GM21786 (cell line): ENCODE data around the gene USP36.
"Not testable (repeated sequence)": the region's sequence is repeated elsewhere in the genome, so short reads cannot be mapped to it uniquely, and the experiment has no call there.

Experiments
- ATAC-seq: cut with Tn5 transposase; IDR thresholded peaks from one replicate; pipeline ENCODE4 v1.9.1; 2021; ENCODE audit not compliant: unreplicated experiment

USP36 gene

DNA sequence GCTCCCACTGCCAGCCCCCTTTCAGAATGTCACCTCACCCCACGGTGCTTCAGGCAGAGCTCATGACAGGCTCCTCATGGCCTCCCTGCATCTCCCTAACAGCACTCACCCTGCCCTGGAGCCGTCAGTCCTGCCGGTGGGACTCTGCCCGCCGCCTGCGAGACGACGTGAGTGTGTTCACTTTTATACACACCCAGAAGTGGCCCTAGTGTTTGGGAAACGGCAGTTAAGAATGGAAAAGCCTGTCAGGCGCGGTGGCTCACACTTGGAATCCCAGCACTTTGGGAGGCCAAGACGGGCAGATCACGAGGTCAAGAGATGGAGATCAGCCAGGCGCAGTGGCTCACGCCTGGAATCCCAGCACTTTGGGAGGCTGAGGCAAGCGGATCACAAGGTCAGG, 46.2 kb downstream of the USP36 start:
- no peak for ATAC-seq

DNA sequence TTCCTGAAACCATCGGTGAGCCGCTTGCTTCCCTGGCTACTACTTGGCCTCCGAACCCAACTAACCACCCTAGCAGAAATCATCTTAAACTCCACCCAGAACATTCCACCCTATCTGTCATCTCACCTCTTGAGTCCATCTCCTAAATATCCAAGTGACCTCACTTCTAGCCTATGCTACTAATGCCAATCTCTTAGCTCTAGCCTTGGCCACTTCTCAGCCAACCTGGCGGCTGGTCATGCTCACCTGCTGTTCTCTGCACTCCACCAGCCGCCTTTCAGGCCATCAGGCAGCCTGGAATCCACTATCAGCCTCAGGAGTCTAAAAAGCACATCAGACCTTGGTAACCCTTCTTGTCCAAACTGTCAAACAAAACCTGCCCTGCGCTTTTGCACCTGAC, 46.6 kb downstream of the USP36 start:
- no peak for ATAC-seq

DNA sequence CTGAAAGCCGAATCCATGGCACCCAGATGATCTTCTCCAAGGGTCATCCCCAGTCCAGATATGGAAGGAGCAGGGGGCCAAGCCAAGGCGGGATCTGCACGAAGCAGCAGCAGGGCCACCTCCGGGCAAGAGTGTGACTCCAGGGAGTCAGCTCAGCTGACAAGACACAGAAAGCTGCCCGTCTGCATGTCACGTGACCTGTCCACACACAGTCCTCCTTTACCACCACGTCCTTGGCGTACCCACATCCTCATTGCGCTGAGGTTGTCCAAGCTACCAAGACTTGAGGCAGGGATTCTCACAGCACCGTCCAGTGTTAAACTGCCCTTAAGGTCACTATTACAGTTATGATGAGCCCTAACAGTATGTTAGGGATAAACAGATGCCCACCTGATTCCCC, 47.2 kb downstream of the USP36 start:
- no peak for ATAC-seq

DNA sequence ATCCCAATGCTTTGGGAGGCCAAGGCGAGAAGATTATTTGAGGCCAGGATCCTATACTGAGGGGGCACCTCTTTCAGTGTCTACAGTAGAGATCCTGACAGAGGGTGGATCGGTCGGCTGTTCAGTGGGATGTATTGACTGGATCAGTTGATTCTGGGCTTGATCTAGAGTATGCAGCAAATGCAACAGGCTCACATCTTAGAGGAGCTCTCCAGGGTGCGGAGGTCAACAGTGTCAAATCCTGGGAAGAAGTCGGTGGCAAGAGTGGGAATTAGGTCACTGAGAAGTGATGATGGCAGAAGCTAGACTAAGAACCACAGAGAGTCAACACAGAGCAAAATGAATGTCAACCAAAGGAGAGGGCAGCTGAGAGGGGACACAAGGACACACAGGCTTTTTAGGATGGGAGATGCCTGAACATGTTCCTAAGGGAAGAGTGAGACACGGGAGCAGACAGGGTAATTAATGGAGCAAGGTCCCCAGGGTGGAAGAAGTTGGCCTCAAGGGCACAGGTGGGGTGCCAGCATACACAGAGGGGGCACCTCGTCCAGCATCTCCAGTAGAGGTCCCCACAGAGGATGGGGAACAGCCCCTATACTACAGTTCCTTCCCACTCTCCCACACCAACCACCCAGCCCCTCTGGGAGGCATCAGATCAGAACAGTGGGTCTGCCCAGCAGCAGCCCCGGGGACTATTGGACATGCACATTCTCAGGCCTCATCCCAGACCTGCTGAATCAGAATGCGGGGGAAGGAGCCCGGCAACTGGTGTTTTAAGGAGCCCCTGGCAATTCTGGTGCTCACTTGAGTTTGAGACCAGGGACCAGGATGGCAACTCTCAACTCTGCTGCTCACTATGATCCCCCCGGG, 48.5 kb downstream of the USP36 start:
- no peak for ATAC-seq

DNA sequence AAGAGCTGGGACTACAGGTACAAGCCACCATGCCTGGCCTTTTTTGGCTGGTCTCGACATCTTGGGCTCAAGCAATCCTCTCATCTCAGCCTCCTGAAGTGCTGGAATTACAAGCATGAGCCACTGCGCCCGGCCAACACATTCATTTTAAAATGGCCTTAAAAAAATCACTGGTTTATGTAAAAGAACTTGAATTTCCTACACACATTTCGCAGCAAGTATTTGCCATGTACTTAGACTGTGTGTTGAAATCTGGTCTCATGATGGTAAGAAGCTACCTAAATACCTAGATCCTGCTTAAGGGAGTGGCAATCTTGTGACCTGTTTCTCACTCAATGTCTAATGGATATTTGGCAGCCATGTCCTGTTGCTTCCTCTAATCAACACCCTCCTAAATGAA, 50.1 kb downstream of the USP36 start:
- no peak for ATAC-seq

DNA sequence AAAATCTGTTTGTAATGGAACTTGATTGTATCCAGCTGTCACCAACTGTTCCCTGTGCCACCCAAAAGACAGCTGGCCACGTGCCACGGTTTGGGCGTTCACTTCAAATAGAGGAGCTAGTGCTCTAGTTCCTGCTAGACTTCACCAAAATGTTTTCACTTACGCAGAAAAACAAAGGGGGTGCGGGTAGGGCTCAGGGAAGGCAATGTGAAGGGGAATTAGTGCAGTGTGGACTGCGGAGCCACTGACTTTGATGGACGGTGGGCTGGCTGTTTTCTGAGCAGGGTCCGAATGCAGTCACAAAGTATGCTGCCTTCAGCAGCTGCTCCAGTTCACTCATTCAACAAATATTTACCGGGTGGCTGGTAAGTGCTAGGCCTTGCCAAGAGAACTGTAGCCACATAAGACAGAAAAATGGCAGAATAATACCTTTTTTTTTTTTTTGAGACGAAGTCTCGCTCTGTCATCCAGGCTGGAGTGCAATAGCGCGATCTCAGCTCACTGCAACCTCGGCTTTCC, 50.9 kb downstream of the USP36 start:
- no peak for ATAC-seq

DNA sequence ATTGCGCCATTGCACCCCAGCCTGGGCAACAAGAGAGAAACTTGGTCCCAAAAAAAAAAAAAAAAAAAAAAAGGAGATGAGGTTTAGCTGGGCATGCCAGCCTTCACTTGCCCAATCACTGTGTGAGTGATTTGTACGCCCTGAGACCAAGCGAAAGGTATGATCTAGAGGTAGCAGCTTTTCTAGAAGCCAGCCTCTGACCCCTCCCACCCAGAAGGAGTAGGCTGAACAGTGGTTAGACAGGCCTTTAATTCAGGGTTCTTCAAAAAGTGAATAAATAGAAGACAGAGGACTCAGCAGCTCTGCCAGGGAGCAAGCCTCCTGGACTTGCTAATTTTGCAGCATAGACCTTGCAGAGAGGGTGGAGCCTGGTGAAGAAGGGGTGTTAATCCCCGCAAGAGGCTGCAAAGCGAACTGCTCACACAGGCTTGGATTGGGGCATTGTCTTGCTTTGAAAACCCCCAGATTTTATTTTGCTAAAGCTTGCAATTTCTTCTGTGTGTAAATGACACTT, 51.4 kb downstream of the USP36 start:
- ATAC-seq = no peak

DNA sequence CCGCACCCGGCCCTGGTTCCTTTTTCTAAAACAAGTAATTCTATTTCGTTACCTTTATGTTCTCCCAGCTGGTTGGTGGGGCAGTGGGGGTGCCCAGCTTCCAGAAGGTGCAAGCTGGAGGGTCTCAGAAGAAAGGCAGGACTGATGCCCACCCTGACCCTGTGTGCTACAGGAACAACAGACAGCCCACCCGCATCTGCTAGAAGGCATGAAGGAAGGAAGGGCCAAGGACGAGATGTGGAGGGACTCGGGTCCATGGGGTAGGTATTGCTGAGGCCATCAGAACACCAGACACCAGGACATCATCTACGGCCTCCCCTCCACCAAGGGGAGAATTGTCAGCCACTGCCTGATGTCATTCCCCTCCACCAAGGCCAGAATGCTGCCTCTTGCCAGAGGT, 52.2 kb downstream of the USP36 start:
- ATAC-seq = no peak

DNA sequence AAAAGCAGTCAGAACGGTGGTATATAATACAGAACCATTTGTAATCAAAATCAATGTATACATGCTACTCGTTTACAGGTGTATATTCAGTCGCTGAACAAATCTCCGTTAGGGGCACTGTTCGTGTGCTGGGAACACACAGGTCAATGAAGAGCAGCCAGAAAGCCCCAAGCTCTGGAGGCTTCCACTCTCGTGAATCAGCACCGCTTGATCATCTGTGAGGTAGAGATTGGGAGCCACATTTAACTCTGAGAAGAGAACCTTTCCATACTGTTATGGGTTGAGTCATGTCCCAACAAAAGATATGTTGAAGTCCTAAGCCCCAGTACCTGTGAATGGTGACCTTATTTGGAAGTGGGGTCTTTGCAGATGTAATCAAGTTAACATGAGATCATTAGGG, 53.2 kb downstream of the USP36 start:
- no peak for ATAC-seq

DNA sequence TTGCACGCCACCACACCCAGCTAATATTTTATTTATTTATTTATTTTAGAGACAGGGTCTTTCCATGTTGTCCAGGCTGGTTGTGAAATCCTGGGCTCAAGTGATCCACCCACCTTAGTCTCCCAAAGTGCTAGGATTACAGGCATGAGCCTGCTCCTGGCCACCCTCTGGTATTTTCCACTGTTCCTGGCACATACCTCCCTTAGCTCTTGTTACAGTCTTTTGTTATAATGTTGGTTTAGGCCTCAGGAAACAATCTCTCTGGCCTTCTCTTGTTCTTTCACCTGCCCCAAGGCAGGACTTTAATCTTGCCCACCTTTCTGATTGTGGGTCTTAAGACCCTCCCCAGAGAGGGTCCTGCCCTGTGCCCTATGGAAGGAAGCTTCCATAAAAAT, 55.0 kb downstream of the USP36 start:
- no peak for ATAC-seq

DNA sequence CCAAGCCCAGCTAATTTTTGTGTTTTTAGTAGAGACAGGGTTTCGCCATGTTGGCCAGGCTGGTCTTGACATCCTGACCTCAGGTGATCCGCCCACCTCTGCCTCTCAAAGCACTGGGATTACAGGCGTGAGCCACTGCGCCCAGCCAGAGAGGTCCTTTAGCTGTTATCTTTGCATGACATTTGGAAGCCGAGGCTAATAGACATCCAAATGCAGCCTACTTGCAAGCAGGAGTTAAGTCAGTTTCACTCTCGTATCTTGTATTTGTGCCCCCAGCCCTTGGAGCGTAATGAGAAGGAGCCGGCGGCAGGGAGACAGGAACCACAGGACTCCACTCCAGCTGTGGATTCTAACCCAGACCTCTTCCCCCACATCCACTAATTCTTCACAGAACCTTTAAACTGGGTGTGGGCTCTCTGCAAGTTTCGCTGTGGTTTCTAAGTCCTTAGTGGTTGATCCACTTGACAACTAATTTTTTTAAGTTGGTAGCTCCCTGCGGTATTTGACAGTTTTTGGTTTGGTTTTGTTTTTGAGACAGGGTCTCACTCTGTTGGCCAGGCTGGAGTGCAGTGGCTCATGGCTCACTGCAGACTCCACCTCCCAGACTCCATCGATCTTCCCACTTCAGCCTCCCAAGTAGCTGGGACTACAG, 55.5 kb downstream of the USP36 start:
- ATAC-seq = no peak

- ATAC-seq = no peak
Observed at GRCh38 chr17:78784352-78784751, 56.3 kb downstream of the USP36 start.

GRCh38 chr17:78783711-78784324, 56.8 kb downstream of the USP36 start:
- ATAC-seq = no peak

GRCh38 chr17:78781893-78782304, 58.7 kb downstream of the USP36 start, which contains the start of gene CYTH1:
CYTH1 (minus strand) TSS chr17:78782273; CDS start chr17:78782223, 50 bp downstream.
- no peak for ATAC-seq

DNA sequence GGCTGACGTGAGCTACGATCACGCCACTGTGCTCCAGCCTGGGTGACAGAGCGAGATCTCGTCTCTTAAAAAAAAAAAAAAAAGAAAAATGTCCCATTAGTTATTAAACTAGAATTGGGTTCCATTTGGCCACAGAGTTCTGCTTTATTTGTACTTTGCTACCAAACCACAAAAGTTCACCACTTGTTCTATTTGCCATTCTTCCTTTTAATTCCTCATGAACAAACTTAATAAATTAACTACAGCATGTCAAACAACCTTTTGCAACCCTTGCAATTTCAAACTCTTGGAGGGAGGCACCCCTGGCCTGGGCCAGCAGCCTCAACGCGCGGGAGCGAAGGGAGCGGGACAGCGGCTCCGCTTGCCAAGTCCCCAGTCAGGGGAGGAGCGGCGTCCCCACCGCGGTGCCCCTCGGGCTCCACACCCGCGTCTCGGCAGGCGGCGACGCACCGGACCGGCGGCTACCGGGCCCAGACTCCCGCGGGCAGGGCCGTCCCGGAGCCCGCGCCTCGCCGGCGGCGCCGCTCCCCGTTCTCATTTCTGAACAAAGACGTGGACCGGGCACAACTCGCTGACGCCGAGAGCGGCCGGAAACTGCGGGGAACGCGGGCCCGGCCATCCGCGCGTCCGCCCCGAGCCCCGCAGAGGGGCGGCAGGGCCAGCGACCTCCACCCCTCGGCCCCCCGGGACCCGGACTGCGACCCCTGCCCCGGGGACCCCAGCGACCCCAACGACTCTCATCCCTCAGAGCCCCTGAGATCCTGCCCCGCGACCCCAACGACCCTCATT, 59.3 kb downstream of the USP36 start:
- no peak for ATAC-seq

GRCh38 chr17:78780335-78780734, 60.3 kb downstream of the USP36 start:
- no peak for ATAC-seq

DNA sequence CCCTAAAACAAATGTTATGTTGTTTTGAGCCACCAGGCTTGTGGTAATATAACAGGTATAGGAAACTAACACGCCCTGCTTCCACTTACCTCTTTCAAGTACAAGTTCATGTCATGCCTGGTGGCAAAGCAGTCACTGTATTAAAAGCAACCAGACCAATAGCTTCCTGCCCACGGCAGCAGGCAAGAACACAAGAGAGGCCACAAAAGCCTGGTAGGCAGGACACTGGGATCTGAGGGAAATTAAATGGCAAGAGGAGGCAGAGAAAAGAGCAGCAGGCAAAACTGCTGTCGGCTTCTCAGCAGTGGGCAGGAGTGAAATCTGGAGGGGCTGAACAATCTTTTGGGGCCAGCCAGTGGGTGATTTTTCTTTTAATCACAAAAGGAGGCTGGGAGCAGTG, 60.8 kb downstream of the USP36 start:
- ATAC-seq = no peak

DNA sequence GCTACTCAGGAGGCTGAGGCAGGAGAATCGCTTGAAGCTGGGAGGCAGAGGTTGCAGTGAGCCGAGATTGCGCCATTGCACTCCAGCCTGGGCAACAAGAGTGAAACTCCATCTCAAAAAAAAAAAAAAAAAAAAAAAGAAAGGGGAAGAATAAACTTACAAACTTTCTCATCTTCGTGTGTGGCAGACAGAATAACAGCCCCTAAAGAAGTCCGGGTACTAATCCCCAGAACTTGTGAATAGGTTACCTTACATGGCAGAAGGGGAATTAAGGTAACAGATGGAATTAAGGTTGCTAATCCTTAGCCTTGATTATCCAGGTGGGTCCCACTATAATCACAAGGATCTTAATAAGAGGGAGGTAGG, 61.3 kb downstream of the USP36 start:
- ATAC-seq = not testable (repeated sequence)

DNA sequence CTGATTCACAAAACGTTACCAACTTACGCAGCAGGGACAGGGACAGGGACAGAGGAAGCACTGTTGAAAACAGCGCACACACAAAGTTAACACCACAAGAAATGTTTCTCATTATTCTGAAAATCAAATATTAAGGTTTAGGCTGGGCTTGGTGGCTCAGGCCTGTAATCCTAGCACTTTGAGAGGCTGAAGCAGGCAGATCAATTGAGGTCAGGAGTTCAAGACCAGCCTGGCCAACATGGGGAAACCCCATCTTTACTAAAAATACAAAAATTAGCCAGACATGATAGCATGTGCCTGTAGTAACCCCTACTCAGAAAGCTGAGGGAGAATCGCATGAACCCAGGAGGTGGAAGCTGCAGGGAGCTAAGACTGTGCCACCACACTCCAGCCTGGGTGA, 62.7 kb downstream of the USP36 start:
- no peak for ATAC-seq

DNA sequence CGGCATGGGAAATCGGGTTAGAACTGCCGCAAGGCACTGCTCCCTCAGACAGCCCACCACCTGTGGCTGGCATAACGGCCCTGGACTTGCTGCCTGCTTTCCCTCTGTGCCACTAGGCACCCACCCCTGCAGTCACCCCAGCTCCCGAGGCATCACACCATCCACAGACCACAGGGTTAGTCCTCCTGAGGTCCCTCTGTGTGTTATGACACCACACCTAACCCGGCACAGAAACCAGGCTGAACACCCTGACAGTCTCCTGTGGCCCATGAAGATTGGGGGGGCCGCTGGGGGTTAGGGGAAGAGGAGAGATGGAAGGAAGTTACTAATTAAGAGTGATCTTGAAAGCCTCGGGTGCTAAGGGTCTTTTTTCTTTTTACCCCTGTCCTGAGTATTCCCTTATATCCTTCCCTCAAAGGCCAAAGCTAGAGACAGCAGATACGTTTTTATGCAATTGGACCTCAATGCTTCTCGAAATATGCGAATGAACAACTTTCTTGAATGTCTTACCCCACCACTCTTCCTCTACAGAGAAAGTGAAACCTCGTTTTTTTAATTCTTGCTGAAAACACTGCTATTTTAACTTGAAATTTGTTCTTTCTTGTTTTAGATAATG, 65.5 kb downstream of the USP36 start:
- peak; percentile 41 for ATAC-seq
